Measurements from ENCODE around the gene C17orf113. TPM values are rescaled to one million over a fixed set of nuclear protein-coding genes. Genes with fewer than 3 reads are reported as not detected.

C17orf113 gene
- total and polyA plus RNA-seq, 2 experiments from 2014 or later: 0.46 to 1.1 TPM

GRCh38 chr17:42053731-42054500, 3.5 kb upstream of the C17orf113 start:
- Histone ChIP-seq H3K4me1 (ENCODE audit: insufficient read depth) (peaks cover 7% of the 10 kb centered on the region), H3K27ac (no peak overlapping the region), H4K20me1 (ENCODE audit: insufficient read depth, poor library complexity, severe bottlenecking) (no peaks in the 10 kb centered on the region), H3K9me2 (replicated peaks; ENCODE audit: insufficient read depth) (no peaks in the 10 kb centered on the region), H3K79me2 (no peaks in the 10 kb centered on the region), H2AFZ (no peak overlapping the region), H3K36me3 (replicated peaks; ENCODE audit: insufficient read depth, low read depth) (no peaks in the 10 kb centered on the region), H3K9me3 (ENCODE audit: low read depth) (no peaks in the 10 kb centered on the region), H3K4me2 (no peak overlapping the region), H3K27me3 (peaks cover 18% of the 10 kb centered on the region), H3K4me3 (no peak overlapping the region)
- 36% methylated on average over 12 of the region's 12 CpGs for WGBS (ENCODE audit: low lambda C conversion rate, missing lambda C conversion rate)
- TF ChIP-seq EZH2phosphoT487 (IDR thresholded peaks at IDR 0.05; ENCODE audit: low read depth, severe bottlenecking, unreplicated experiment) (no peak), EZH2 (IDR thresholded peaks at IDR 0.05; ENCODE audit: borderline replicate concordance) (no peak), CTCF (IDR thresholded peaks at IDR 0.05; ENCODE audit: poor library complexity) (no peak)
- DNase-seq (ENCODE audit: low spot score): no peak

- no peak for TF ChIP-seq EZH2phosphoT487 (IDR thresholded peaks at IDR 0.05; ENCODE audit: low read depth, severe bottlenecking, unreplicated experiment)
- no peak for TF ChIP-seq EZH2 (IDR thresholded peaks at IDR 0.05; ENCODE audit: borderline replicate concordance)
- no peak for TF ChIP-seq CTCF (IDR thresholded peaks at IDR 0.05; ENCODE audit: poor library complexity)
- H3K4me1 ChIP-seq (ENCODE audit: insufficient read depth): peaks cover 7% of the 10 kb centered on the region
- no peaks in the 10 kb centered on the region for H3K9me3 ChIP-seq (ENCODE audit: low read depth)
- H3K4me3 ChIP-seq: no peak overlapping the region
- H3K36me3 ChIP-seq (replicated peaks; ENCODE audit: insufficient read depth, low read depth): no peaks in the 10 kb centered on the region
- H3K9me2 ChIP-seq (replicated peaks; ENCODE audit: insufficient read depth): no peaks in the 10 kb centered on the region
- no peak overlapping the region for H3K27ac ChIP-seq
- no peaks in the 10 kb centered on the region for H3K79me2 ChIP-seq
- H4K20me1 ChIP-seq (ENCODE audit: insufficient read depth, poor library complexity, severe bottlenecking): no peaks in the 10 kb centered on the region
- 86% methylated on average over 6 of the region's 6 CpGs for WGBS (ENCODE audit: low lambda C conversion rate, missing lambda C conversion rate)
- H3K27me3 ChIP-seq: peaks cover 18% of the 10 kb centered on the region
- no peak overlapping the region for H2AFZ ChIP-seq
- no peak overlapping the region for H3K4me2 ChIP-seq
- no peak for DNase-seq (ENCODE audit: low spot score)
Measured at GRCh38 chr17:42052346-42052877, 2.0 kb upstream of the C17orf113 start.

GRCh38 chr17:42051645-42052044, 1.2 kb upstream of the C17orf113 start:
- Histone ChIP-seq H4K20me1 (ENCODE audit: insufficient read depth, poor library complexity, severe bottlenecking) (no peaks in the 10 kb centered on the region), H3K79me2 (no peaks in the 10 kb centered on the region), H3K36me3 (replicated peaks; ENCODE audit: insufficient read depth, low read depth) (no peaks in the 10 kb centered on the region), H3K9me2 (replicated peaks; ENCODE audit: insufficient read depth) (no peaks in the 10 kb centered on the region), H3K4me3 (no peak overlapping the region), H3K27me3 (peaks cover 18% of the 10 kb centered on the region), H3K4me2 (no peak overlapping the region), H3K4me1 (ENCODE audit: insufficient read depth) (peaks cover 7% of the 10 kb centered on the region), H3K9me3 (ENCODE audit: low read depth) (no peaks in the 10 kb centered on the region), H2AFZ (no peak overlapping the region), H3K27ac (no peak overlapping the region)
- 90% methylated on average over 7 of the region's 7 CpGs for WGBS (ENCODE audit: low lambda C conversion rate, missing lambda C conversion rate)
- DNase-seq (ENCODE audit: low spot score): no peak
- no peak for TF ChIP-seq EZH2 (IDR thresholded peaks at IDR 0.05; ENCODE audit: borderline replicate concordance)
- TF ChIP-seq CTCF (IDR thresholded peaks at IDR 0.05; ENCODE audit: poor library complexity): no peak
- TF ChIP-seq EZH2phosphoT487 (IDR thresholded peaks at IDR 0.05; ENCODE audit: low read depth, severe bottlenecking, unreplicated experiment): no peak
